ENCODE measurements around the gene RAB3GAP2. TPM values are rescaled to one million over a fixed set of nuclear protein-coding genes. Genes with fewer than 3 reads are reported as not detected.
"Not testable (repeated sequence)": the region's sequence is repeated elsewhere in the genome, so short reads cannot be mapped to it uniquely, and the experiment has no call there.

Gene RAB3GAP2, protein sequence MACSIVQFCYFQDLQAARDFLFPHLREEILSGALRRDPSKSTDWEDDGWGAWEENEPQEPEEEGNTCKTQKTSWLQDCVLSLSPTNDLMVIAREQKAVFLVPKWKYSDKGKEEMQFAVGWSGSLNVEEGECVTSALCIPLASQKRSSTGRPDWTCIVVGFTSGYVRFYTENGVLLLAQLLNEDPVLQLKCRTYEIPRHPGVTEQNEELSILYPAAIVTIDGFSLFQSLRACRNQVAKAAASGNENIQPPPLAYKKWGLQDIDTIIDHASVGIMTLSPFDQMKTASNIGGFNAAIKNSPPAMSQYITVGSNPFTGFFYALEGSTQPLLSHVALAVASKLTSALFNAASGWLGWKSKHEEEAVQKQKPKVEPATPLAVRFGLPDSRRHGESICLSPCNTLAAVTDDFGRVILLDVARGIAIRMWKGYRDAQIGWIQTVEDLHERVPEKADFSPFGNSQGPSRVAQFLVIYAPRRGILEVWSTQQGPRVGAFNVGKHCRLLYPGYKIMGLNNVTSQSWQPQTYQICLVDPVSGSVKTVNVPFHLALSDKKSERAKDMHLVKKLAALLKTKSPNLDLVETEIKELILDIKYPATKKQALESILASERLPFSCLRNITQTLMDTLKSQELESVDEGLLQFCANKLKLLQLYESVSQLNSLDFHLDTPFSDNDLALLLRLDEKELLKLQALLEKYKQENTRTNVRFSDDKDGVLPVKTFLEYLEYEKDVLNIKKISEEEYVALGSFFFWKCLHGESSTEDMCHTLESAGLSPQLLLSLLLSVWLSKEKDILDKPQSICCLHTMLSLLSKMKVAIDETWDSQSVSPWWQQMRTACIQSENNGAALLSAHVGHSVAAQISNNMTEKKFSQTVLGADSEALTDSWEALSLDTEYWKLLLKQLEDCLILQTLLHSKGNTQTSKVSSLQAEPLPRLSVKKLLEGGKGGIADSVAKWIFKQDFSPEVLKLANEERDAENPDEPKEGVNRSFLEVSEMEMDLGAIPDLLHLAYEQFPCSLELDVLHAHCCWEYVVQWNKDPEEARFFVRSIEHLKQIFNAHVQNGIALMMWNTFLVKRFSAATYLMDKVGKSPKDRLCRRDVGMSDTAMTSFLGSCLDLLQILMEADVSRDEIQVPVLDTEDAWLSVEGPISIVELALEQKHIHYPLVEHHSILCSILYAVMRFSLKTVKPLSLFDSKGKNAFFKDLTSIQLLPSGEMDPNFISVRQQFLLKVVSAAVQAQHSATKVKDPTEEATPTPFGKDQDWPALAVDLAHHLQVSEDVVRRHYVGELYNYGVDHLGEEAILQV (N-terminal part only)
- total RNA-seq: 38.7 TPM

DNA sequence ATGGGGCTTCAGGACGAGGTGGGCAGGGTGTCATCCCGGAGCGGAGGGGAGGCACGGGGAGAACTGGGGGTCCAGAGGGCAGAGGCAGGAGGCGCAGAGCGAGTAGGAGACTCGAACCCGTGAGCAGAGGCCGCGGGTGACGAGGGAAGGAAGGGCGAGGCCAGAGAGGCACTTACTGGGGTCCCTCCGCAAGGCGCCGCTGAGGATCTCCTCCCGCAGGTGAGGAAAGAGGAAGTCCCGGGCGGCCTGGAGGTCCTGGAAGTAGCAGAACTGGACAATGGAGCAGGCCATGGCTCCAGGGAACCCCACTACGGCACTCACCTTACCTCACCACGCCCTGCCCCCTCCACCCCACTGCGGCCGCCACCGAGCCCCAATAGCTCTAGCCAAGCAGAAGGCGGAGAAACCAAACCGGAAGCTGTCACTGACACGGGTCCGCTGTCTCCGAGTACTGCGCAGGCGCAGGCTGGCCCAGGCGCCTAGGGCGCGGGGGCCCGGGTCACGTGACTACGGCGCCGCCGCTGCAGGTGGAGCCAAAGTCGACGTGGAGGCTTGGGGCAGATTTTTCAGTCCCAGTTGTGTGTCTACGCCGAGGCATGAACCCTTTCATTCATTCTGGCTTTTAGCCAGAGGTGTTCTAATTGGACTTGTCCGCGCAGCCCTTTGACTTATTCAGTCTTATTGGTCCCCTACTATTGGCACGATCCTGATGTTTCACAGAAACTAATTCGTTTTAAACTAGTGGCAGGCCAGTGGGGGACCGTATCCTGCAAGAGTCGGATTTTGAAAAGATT lies at the start of gene RAB3GAP2:
Gene RAB3GAP2 (minus strand): TSS at position 407 of the 794 bp plus-strand sequence. CDS start 116 bp downstream, at position 291.
- DNase-seq: peak; percentile 92

DNA sequence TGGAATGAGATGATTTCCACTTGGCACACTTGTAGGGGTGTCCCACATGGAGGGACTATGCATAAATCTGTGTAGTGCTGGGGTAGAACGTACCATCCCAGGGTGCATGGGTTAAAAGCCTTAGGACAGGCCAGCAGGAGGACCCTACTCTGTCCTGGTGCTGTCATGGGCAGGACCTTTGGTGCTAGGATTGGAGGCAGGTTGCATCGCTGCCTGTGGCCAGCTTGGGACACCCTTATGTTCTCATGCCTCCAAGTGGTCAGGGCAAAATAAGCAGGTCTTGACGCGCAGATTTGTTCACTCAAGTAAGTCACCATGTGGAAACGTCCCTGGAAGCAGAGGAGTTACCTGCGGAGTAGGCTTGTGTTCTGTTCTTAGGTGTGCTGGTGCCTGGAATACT lies 49.5 kb upstream of the RAB3GAP2 start:
- no peak for DNase-seq

DNA sequence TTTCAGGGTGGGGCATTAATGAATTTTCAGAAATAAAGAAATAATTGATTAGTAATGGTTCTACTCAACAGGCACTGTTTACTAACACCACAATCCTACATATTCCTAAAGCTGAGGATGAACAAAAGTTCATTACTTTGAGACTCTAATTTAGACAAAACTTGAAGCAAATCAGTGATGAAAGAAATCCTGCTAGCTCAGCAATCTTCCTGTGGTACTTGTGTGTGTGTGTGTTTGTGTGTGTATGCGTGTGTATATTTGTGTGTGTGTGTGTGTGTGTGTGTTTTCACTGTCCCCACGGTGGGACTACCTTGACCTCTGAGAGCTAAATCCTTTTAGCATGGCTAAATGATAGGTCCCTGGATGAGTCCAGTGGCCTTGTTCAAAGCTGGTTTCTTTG lies 48.5 kb upstream of the RAB3GAP2 start:
- no peak for DNase-seq

DNA sequence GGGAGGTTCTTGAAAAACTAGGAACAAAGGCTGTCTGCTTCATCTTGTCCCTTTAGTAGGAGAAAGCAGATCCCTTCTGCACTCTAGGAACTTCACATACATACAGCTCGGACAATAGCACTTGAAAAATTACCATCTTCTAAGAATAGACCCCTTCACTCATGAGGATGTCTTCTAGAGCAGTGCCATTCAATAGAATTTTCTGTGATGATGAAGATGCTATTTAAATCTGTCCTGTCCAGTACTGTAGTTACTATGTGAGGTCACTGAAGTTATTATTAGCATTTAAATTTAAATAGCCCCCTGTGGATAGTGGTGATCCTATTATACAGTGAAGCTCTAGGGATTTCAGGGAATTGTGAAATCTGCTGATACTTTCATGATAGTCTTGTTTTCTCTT lies 46.4 kb upstream of the RAB3GAP2 start:
- no peak for DNase-seq

DNA sequence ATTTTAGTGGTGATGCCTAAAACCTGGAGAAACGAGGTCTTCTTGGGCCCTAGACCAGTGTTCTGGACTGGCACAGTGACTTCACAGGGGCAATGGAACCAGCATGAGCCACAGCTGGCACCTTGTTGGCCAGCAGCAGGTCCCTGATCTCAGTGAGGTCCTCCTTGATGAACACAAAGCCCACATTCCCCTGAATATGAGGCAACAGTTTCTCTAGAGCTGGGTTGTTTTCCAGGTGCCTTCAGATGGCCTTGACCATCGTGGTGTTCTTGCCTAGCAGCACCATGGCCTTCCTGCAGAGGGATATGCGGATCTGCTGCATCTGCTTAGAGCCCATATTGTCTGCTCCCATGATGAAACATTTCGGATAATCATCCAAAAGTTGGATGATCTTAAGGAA lies 44.9 kb upstream of the RAB3GAP2 start:
- no peak for DNase-seq

DNA sequence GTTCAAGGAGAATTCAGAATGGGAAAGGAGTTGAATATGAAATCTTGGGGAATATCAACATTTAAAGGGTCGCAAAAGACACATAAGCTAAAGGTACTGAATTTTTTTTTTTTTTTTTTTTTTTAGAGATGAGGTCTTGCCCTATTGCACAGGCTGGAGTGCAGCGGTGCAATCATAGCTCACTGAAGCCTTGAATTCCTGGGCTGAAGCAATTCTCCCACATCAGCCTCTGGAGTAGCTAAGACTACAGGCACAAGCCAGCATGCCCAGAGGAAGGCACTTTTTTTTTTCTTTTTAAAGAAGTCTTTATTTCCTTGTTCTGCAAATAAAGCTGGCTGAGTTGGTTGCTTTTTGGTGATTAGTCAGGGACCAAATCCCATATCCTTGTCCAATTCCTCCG lies 44.1 kb upstream of the RAB3GAP2 start:
- no peak for DNase-seq

DNA sequence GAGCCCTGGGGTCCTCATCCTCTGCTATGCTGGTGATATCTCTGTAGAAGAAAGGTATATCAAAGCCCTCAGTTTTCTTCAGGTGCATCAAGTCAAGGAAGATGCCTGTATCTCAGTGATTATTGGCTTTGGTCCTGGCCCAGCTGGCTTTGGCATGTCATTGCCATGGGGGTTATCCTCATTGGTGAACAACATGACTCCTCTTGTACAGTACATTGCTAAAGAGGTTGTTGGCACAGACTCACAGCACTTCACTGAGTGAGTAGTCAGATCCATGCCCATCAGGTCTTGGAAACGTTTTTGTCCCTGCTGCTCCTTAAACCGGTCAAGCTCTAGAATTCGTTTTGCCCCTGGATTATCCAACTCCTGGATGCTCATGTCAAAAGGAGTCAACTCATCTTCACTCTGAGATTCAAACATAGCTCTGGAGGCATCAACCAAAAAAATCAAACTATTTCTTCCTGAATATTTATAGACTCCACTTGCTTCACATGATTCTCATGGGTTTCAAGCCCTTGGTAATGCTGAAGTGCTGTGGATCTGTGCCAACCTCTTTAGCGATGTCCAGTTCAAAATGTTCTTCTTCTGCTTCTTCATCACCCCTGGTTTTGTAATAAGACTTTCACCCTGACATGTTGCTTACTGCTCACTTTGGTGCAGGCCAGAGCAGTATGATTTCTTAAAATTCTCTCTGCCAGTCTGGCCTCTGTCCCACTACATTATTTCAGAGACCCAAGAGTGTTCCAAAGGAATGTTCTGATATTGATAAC lies 43.0 kb upstream of the RAB3GAP2 start:
- DNase-seq: no peak

DNA sequence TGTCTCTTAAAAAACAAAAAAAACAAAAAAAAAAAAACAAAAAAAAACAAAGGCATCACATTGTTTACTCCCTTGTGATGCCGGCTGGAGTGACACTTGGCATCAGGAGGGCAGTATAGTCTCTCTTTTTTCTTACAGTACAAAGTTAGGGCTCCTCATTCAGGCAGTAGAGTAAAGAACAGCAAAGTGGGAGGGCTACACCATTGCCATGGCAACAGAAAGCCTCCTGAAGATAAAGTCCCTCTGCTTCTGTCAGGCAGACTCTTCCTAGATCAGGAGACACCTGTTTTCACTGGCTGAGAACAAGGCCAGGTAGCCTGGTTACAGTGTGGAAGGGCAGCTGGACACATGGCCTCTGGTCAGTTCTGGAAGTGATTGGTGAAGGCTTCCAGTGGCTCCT lies 41.3 kb upstream of the RAB3GAP2 start:
- no peak for DNase-seq

DNA sequence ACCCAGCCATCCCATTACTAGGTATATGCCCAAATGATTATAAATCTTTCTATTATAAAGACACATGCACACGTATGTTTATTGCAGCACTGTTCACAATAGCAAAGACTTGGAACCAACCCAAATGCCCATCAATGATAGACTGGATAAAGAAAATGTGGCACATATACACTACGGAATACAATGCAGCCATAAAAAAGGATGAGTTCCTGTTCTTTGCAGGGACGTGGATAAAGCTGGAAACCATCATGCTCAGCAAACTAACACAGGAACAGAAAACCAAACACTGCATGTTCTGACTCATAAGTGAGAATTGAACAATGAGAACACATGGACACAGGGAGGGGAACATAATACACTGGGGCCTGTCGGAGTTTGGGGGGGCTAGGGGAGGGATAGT lies 37.9 kb upstream of the RAB3GAP2 start:
- not testable (repeated sequence) for DNase-seq

DNA sequence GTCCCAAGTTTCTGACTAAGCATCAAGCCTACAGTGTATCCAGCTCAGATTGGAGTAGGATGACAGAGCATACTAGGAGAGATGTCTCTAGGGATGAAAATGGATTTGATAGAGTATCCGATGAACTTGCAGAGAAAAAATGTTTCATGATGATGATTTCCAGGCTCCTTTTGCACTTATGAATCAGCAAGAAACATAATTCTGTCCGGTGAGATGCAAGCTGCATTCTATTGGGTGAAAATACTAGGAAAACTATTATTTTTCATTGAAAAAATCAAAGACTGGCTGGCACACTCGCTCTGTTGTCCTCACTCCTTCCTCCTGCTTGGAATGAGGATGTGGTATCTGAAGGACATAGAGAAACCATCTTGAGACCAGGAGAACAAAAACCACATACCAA lies 35.4 kb upstream of the RAB3GAP2 start:
- no peak for DNase-seq

DNA sequence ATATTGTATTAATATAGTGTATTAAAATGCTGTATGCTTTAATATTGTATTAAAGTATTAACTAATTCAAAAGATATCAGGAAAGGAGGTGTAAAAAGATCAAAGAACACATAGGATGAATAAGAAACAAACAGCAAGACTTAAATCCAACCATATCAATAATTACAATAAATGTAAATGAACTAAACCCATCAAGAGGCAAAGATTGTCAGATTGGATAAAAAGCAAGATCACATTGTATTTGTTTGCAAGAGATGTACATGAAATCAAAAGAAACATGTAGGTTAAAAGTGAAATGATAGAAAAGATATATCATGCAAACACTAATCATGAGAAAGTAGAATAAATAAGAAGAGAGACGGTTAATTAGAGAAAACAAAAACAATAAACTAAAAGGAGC lies 34.1 kb upstream of the RAB3GAP2 start:
- DNase-seq: no peak

DNA sequence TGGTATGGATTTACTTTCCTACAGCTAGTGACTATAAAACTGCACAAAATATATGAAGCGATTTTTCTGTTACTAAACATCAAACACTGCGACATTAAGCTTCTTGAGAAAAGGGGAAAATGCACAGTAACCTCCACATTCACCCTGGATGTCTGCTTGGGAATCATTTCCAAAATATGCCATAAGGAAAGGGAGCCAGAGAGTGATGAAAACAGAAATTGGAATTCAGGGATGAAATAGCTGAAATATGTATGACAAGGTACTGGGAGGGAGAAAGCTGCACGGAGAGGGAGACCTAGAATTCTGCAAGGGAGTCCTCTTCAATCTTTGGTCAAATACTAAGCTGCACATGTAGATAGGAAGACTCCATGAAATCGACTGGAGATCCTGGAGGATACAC lies 31.6 kb upstream of the RAB3GAP2 start:
- DNase-seq: no peak

DNA sequence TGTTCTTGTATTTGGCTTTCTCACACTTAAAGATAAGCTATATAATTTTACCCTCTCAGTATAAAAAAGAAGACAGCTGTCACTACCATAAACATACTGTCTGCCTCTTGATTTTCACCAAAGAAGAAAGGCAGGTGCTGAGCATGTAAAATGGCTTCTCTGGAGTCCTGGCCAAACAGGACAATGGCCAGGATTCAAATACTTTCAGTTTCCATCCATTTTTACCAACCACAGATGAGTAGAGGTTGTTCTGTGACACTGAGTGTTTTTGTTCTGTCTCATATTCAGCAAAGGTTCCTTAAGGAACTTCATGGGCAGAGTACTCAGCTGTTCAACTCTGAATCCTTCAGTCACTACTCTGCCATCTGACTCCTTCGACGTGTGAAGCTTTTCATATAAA lies 29.4 kb upstream of the RAB3GAP2 start:
- no peak for DNase-seq

DNA sequence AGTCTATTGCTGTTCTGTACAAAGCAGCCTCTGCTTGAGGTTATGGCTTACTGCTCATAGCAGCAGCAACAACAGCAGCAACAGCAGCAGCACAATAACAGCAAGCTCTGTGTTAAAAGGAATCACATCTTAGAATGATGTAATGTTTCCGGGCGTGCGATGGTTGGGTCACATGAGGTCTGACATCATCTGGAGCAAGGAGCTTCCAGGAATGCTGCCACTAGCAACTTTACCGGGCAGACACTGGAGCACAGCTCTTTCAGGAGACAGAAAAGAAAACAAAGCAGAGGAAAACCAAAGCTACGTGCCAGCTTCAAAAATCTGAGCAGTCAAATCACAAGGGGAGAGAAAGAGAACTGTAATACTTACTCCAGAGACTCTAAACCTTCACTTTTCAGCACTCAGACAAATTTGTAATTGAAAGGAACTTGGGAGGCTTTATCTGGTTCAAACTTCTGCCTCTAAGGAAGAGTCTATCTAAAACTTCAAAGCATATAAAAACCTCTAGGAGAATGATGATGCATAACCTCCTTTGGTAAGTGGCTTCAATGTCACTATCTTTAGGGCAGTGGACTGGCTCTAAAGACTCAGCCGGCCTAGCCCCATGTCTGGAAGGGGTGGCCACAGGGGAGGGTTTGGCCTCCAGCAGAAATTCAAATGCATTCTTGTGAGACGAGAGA lies 28.3 kb upstream of the RAB3GAP2 start:
- peak; percentile 47 for DNase-seq

DNA sequence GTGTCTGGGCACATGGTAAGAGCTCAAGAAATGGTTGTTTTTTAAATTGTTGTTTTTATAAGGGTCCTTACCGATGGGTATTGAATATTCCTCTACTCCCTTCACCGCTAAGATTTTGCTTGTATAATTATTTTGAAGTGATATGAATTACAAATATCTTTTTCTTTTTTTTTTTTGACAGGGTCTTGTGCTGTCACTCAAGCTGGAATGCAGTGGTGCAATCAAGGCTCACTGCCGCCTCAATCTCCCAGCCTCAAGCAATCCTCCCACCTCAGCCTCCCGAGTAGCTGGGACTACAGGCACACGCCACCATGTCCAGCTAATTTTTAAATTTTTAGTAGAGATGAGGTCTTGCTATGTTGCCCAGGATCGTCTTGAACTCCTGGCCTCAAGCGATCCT lies 27.1 kb upstream of the RAB3GAP2 start:
- no peak for DNase-seq

DNA sequence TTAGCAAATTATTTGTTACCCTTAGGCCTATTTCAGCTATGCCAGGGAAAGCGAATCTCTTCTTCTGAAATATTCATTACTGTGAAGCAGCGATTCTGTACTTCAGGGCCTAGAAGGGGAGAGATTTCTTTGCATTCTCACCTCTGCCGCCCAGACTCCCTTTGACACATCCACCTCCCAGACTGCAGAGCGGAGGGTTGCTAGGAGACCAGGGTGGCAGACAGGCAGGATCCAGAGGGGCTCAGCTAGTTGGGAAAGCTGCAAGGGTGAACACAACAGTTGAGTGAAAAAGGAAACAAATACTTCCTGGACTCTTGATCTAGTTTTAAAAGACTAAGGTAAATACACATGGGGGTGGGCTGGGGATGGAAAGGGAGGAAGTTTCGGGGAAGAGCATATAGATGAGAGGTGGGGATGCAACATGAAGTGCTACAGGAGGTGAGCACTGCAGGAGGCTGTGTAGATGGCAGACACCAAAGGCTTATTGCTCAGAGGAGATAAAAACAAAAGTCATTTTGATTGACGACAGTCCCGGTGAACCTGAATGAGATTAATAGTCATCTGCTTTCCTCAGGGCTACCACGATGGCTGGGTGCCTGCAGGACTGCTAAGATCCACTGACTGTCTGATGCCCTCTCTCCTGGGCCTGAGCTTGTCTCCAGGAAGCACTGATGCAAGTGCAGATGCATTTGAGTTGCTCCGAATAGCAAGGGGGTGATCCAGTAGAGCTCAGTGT lies 26.4 kb upstream of the RAB3GAP2 start:
- DNase-seq: no peak

DNA sequence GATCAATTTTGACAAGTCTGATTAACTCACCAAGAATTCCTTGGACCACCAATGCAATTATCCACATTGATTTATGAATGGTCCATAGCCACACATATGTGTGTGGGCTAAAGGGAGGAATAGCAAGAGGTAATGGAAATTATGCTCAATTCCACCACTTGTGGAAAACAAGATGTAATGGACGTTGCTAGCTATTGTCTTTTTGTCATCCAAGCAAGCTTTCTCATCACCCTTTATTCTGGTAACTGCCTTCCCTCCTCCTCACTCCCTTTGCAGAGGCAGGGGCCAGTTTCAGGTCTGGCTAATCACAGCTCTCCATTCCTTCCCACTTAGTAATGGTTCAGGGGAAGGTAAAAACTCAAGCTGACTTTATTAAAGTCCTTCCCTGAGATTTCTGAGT lies 24.7 kb upstream of the RAB3GAP2 start:
- no peak for DNase-seq

DNA sequence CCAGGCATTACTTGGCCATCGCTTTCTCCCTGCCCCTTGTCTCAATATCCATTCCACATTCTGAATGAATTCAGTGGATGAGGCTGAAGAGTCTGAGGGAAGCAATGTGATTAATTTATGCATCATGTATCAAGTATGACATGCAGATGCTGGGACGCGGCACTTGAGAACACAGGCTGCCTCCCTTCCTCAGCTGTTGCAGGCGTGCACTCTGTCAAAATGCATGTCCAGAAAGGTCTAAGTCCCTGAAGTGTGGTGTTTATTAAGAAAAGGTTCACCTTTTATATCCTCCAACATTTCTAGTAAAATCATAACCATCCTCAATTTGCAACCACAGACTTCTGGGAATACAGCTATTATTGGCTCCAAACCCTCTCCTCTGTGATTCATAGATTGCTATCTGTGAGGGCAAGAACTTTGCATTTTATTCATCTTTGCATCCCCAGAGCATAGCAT lies 22.6 kb upstream of the RAB3GAP2 start:
- no peak for DNase-seq

DNA sequence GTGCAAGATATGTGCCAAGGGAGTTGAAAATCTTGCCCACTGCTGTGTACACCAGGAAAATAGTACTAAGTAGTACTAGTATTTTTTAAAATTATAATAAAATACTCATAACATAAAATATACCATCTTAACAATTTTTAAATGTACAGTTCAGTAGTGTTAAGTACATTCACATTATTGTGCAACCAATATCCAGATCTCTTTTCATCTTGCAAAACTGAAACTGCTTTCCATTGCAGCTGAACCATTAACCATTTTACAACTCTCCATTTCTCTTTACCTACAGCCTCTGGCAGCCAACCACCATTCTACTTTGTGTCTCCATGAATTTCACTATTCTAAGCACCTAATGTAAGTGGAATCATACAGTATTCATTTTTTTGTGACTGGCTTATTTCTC lies 19.3 kb upstream of the RAB3GAP2 start:
- no peak for DNase-seq
